GM12801 (cell line): ENCODE measurements around the gene FSTL5.

ENCODE experiments used
- TF ChIP-seq, protein P1 (sequence below): IDR thresholded peaks from one replicate; pipeline ENCODE4 v1.5.1; 2011; ENCODE audit warnings: control low read depth; ENCODE audit not compliant: insufficient read length; ENCODE audit errors: extremely low read depth

Gene FSTL5

DNA sequence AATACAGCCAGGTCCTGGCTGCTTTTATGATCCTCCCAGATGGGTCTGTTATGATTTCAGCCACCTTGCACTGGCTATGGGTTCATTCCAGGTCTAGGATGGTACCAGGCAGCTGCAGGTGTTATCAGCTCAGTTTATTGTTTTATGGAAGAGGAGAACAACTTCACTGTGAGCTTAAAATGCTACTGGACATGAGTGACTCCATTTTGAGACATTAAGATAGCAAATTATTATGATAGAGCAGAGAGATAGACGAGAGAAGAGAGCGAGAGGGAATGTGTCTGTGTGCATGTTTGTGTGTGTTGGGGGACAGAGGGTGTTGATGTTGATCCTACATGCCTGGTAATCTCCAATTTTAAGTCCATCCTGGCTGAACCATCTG is 820.2 kb downstream of the FSTL5 start:
- TF ChIP-seq, protein P1, sequence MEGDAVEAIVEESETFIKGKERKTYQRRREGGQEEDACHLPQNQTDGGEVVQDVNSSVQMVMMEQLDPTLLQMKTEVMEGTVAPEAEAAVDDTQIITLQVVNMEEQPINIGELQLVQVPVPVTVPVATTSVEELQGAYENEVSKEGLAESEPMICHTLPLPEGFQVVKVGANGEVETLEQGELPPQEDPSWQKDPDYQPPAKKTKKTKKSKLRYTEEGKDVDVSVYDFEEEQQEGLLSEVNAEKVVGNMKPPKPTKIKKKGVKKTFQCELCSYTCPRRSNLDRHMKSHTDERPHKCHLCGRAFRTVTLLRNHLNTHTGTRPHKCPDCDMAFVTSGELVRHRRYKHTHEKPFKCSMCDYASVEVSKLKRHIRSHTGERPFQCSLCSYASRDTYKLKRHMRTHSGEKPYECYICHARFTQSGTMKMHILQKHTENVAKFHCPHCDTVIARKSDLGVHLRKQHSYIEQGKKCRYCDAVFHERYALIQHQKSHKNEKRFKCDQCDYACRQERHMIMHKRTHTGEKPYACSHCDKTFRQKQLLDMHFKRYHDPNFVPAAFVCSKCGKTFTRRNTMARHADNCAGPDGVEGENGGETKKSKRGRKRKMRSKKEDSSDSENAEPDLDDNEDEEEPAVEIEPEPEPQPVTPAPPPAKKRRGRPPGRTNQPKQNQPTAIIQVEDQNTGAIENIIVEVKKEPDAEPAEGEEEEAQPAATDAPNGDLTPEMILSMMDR: no peak

DNA sequence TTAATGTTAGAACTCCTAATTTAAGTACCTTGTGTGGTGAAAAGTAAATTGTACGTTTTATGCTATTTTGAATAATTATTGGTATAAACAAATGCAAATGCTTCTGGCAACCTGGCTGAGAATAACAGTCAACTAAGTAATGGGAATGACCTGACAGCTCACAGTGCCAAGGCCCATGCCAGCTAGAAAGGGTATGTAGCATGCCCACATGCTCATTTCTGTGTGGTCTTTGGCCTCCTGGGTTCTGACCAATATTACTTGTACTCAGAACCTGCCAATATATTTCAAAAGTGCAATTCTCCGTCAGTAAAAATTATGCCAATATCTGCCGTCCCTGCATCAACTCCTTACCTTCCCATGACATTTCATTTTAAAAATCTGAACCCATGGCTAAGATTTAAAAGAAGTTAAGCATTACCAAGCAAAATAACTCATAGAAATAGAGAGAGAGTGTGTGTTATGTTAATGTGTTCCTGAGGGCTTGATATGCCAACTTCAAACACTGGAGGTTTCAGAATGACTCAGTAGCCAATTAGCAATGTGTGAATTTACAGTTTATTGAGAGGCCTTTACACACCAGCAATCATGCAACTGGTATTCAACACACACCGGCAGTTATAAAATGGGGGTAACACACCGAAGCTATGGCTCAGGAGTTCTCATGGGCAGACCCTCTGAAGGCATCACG is 820.8 kb downstream of the FSTL5 start:
- TF ChIP-seq, protein P1: no peak

DNA sequence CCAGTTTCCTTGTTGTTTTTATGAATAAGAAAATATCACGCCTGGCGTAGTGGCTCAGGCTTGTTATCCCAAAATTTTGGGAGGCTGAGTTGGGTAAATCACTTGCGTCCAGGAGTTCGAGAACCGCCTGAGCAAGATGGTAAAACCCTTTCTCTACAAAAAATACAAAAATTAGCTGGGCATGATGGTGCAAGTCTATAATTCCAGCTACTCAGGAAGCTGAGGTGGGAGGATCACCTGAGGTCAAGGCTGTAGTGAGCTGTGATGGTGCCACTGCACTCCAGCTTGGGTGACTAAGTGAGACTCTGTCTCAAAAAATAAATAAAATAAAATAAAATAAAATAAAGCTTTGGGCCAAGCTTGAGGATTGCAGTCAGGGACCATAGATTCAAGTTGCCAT is 827.2 kb downstream of the FSTL5 start:
- TF ChIP-seq, protein P1: no peak

DNA sequence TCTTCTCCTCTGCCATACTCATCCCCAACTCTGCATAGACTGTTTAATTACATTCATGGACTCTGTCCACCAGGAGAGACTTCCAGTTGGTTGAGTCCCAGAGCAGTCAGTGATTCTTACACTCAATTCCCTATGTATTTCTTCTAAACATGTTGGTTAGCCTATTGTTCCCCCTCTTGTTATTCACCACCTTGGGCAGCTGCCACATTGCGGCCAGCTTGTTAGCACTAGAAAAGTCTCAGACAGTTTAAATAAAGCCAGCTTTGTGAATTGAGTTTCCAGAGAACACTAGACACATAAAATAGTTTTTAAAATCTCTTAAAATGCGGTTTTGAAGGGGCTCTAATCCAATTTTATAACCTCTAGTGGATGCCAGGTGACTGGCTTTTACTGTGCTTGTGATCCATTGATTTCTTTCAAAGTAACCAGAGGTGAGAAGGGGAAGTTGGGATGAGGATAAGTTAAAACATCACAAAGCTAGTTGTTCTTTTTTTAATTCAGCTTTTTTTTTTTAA is 827.7 kb downstream of the FSTL5 start:
- TF ChIP-seq, protein P1: no peak
